Activated naive CD8-positive, alpha-beta T cell treated with anti-CD3 and anti-CD28 coated beads, Interleukin-2, amount 10 ng/mL, durations not matched to agents 7 days and 5 days (primary cell): ENCODE measurements around the gene HOXA7. TPM values are rescaled to one million over a fixed set of nuclear protein-coding genes. Genes with fewer than 3 reads are reported as not detected.

ENCODE experiments used
- ATAC-seq: fragments of 150-1000 bp; cut with Tn5 transposase; one replicate; pipeline ENCODE4 v1.10.0; 2021; ENCODE audit warnings: low read depth, moderate library complexity
- POLR2A ChIA-PET: fragments of 350-600 bp; sonication (Branson Sonifier 250); formaldehyde crosslinking; loops from one replicate; lab custom pipeline; 2021; ENCODE audit warnings: antibody characterized with exemption; lab: Charles Lee
- DNase-seq: peaks from one replicate; pipeline ENCODE4 v3.0.0; 2021
- H3K27ac Mint-ChIP-seq: one replicate; pipeline ENCODE4 v1.8.0; 2022; ENCODE audit warnings: mild to moderate bottlenecking, mixed read lengths
- H3K27me3 Mint-ChIP-seq: one replicate; pipeline ENCODE4 v1.8.0; 2022; ENCODE audit warnings: mild to moderate bottlenecking, moderate library complexity, mixed read lengths
- H3K36me3 Mint-ChIP-seq: one replicate; pipeline ENCODE4 v1.8.0; 2021; ENCODE audit warnings: mild to moderate bottlenecking, mixed read lengths
- H3K4me1 Mint-ChIP-seq: one replicate; pipeline ENCODE4 v1.8.0; 2021; ENCODE audit warnings: mixed read lengths
- H3K4me3 Mint-ChIP-seq: one replicate; pipeline ENCODE4 v1.8.0; 2022; ENCODE audit warnings: mild to moderate bottlenecking, moderate library complexity, mixed read lengths
- H3K9me3 Mint-ChIP-seq: one replicate; pipeline ENCODE4 v1.8.0; 2021; ENCODE audit warnings: mixed read lengths
- total RNA-seq, 2 experiments: library from RNA; stranded (reverse); gene quantifications; one replicate each; pipeline ENCODE4 v1.2.3, GENCODE V29; 2021

HOXA7 gene
- total RNA-seq, 2 experiments from 2014 or later, result not detected

DNA sequence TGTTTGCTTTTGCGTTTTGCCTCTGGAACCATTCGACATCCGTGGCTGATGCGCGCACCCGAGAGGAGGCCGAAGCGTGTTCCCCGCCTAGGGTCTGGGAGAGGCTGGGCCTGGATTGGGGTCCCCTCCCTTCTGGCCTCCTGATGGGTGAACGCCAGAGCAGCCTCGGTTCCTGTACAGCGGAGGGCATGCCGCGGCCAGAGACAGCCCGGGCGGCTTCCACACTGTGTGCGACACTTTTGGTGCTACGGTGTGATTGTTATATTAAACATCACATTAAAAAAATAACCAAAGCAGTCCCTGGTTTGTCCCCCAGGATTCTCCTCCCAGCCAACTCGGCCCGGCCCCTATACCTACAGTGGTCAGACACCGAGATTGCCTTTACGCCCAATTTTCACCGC is 3.7 kb upstream of the HOXA7 start:
- no peak for ATAC-seq
- POLR2A ChIA-PET, result interaction anchor here (1.4 kb wide), 1 partner anchor 790 kb away, joined by 4 read pairs; no protein-coding TSS in a partner anchor
- peaks cover 21% of the 10 kb centered on the region for H3K4me1 Mint-ChIP-seq
- H3K27me3 Mint-ChIP-seq, result peaks cover 85% of the 10 kb centered on the region
- no peak overlapping the region for H3K27ac Mint-ChIP-seq
- no peaks in the 10 kb centered on the region for H3K36me3 Mint-ChIP-seq
- H3K9me3 Mint-ChIP-seq, result no peaks in the 10 kb centered on the region
- DNase-seq, result no peak
- H3K4me3 Mint-ChIP-seq, result peak overlapping the region; percentile 35

- peaks cover 87% of the 10 kb centered on the region for H3K27me3 Mint-ChIP-seq
- no peaks in the 10 kb centered on the region for H3K9me3 Mint-ChIP-seq
- POLR2A ChIA-PET, result no interaction called here
- peak overlapping the region; percentile 35 for H3K4me3 Mint-ChIP-seq
- DNase-seq (no peak), ATAC-seq (no peak)
- no peaks in the 10 kb centered on the region for H3K36me3 Mint-ChIP-seq
- no peak overlapping the region for H3K27ac Mint-ChIP-seq
- peaks cover 24% of the 10 kb centered on the region for H3K4me1 Mint-ChIP-seq
Observed at GRCh38 chr7:27159266-27160144, 3.0 kb upstream of the HOXA7 start.

GRCh38 chr7:27158436-27159265 is 2.2 kb upstream of the HOXA7 start:
- Mint-ChIP-seq H3K27me3 (peaks cover 87% of the 10 kb centered on the region), H3K36me3 (no peaks in the 10 kb centered on the region), H3K27ac (peak overlapping the region; percentile 58), H3K4me3 (peak overlapping the region; percentile 18), H3K9me3 (no peaks in the 10 kb centered on the region), H3K4me1 (peaks cover 26% of the 10 kb centered on the region)
- ATAC-seq (no peak), DNase-seq (no peak)
- POLR2A ChIA-PET, result no interaction called here

DNA sequence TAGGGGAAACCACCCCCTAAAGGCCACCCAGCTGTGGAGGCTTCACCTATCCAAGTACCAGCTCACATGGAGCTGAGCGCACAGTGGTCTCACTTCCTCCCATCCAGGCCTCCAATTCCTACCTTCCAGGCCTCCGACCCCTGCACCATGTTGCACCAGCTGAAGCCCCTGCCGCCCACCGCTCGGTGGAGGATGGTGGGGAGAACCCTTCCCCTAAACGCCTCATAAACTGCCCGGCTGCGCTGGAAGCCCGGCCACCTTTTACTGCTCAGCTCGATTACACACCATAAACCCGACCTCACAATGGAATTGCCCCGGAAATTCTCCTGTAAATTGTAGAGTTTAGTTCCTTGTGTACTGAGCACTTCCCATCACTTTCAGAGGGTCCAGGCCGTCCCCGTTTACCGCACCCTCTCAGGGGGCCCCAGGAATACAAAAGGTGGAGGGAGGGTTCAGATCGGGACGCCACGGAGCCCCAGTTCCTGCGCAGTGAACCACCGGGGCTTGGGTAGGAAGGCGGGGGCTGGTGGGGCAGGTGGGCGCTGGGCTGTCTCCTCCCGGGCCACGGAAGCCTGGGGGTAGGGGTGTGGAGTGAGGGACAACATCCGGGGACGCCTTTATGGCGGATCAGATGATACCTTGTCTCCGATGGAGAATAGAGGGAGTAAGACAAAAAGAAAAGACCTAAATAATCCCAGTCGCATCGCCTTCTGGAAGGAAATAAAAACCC is 1.4 kb upstream of the HOXA7 start:
- DNase-seq (no peak), ATAC-seq (no peak)
- Mint-ChIP-seq H3K4me1 (peaks cover 26% of the 10 kb centered on the region), H3K4me3 (peak overlapping the region; percentile 18), H3K36me3 (no peaks in the 10 kb centered on the region), H3K27me3 (peaks cover 86% of the 10 kb centered on the region), H3K27ac (peak overlapping the region; percentile 80), H3K9me3 (no peaks in the 10 kb centered on the region)
- POLR2A ChIA-PET, result no interaction called here

DNA sequence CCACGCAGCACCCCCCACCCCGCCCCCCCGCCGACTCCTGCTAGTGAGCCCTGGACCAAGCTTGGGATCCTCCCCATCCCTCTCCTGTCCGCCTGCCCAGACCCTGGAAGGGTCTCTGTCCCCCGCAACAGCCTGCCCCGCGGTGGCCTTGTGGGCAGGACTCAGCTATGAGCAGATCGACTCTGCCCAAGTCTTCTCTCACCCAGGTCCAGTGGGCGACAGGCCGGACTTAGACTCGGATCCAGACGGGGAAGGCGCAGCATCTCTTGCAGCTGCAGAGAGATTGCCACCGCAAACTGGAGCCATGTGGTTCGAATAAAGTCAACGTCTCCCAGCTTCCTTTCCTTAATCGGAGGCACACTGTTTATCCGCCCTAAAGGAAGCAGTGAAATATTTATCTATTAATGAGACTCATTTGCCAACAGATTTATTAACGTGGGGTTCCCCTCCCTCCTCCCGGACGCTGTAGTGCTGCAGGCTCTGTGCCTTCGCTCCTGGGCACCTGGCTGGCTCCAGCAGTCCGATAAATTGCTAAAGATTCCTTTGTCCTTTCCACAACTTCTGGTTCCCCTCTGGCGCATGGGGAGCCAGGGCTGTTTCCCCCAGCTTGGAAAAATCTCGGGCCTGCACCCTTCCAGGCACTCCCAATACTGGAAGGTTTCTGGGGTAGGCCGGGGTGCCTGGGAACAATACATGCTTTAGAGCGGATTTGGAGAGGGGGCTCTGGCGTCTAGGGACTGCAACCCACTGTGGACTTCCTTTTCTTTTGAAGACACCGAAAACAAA is 634 bp upstream of the HOXA7 start:
- Mint-ChIP-seq H3K4me1 (peaks cover 27% of the 10 kb centered on the region), H3K4me3 (peak overlapping the region; percentile 28), H3K36me3 (no peaks in the 10 kb centered on the region), H3K27me3 (peaks cover 85% of the 10 kb centered on the region), H3K27ac (peak overlapping the region; percentile 77), H3K9me3 (no peaks in the 10 kb centered on the region)
- ATAC-seq, result no peak
- DNase-seq, result no peak
- POLR2A ChIA-PET, result no interaction called here

GRCh38 chr7:27155816-27156507 is 513 bp downstream of the HOXA7 start:
- Mint-ChIP-seq H3K9me3 (no peaks in the 10 kb centered on the region), H3K4me1 (peaks cover 35% of the 10 kb centered on the region), H3K27ac (peak overlapping the region; percentile 79), H3K27me3 (peaks cover 88% of the 10 kb centered on the region), H3K36me3 (no peaks in the 10 kb centered on the region), H3K4me3 (no peak overlapping the region)
- no peak for ATAC-seq
- POLR2A ChIA-PET, result interaction anchor here (0.8 kb wide), 1 partner anchor 29 kb away, joined by 4 read pairs; the partner anchor contains the start of gene HOXA11
- DNase-seq, result no peak

DNA sequence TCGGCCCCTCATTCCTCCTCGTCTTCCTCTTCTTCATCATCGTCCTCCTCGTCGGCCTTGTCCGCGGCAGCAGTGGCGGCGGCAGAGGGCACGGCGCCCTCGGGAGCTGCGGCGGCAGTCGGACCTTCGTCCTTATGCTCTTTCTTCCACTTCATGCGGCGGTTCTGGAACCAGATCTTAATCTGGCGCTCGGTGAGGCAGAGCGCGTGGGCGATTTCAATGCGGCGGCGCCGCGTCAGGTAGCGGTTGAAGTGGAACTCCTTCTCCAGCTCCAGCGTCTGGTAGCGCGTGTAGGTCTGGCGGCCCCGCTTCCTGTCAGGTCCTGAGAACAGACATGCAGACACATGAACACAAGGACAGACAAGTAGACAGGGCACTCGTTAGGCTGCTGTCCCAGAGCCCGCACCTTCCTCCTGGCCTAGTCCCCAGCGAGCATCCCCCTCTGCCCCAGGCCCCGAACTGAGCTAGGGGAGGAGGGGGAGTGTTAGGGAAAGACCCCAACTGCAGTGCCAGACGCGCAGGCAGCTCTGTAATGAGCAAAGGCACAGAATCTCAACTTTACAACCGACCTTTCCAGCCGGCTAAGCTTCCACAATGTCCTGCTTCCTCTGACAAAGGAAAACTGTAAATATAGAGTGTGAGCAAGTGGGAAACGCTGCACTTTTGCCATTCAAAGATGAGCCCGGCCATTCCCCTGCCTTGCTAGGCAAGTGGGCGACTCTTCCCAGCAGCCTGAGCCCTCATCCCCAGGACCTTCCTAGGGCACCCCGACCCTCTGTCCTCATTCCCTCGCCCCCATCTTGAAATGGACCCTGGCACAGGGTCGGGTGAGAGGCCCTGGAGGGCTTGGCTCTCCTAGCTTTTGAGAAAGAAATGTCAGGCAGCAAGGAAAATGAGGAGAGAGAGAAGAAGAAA is 1.3 kb downstream of the HOXA7 start:
- Mint-ChIP-seq H3K4me3 (peak overlapping the region; percentile 2), H3K36me3 (no peaks in the 10 kb centered on the region), H3K27me3 (peaks cover 92% of the 10 kb centered on the region), H3K27ac (peak overlapping the region; percentile 79), H3K9me3 (no peaks in the 10 kb centered on the region), H3K4me1 (peaks cover 38% of the 10 kb centered on the region)
- DNase-seq (no peak), ATAC-seq (no peak)
- POLR2A ChIA-PET, result interaction anchor here (0.6 to 0.8 kb wide), 2 partner anchors 28 to 30 kb away, joined by 4 to 5 read pairs; partner anchors contain the start of gene HOXA11

- no peak for ATAC-seq
- H3K4me1 Mint-ChIP-seq, result peaks cover 36% of the 10 kb centered on the region
- no peak overlapping the region for H3K27ac Mint-ChIP-seq
- H3K9me3 Mint-ChIP-seq, result no peaks in the 10 kb centered on the region
- no peak overlapping the region for H3K4me3 Mint-ChIP-seq
- POLR2A ChIA-PET, result no interaction called here
- DNase-seq, result no peak
- H3K36me3 Mint-ChIP-seq, result no peaks in the 10 kb centered on the region
- H3K27me3 Mint-ChIP-seq, result peaks cover 92% of the 10 kb centered on the region
Observed at GRCh38 chr7:27154369-27154768, 2.1 kb downstream of the HOXA7 start.

GRCh38 chr7:27153526-27153925 is 2.9 kb downstream of the HOXA7 start:
- Mint-ChIP-seq H3K4me3 (no peak overlapping the region), H3K27ac (peak overlapping the region; percentile 19), H3K36me3 (no peaks in the 10 kb centered on the region), H3K27me3 (peaks cover 92% of the 10 kb centered on the region), H3K4me1 (peaks cover 33% of the 10 kb centered on the region), H3K9me3 (no peaks in the 10 kb centered on the region)
- DNase-seq, result no peak
- POLR2A ChIA-PET, result no interaction called here
- ATAC-seq, result no peak

GRCh38 chr7:27152816-27153442 is 3.5 kb downstream of the HOXA7 start:
- POLR2A ChIA-PET, result no interaction called here
- ATAC-seq (no peak), DNase-seq (no peak)
- Mint-ChIP-seq H3K27me3 (peaks cover 92% of the 10 kb centered on the region), H3K4me1 (peaks cover 32% of the 10 kb centered on the region), H3K9me3 (no peaks in the 10 kb centered on the region), H3K4me3 (no peak overlapping the region), H3K27ac (no peak overlapping the region), H3K36me3 (no peaks in the 10 kb centered on the region)
